SH-SY5Y (cell line): Measurements from ENCODE around the gene TRABD2B.

Experiments
- GATA2 ChIP-seq: IDR thresholded peaks from 2 replicates; pipeline ENCODE4 v1.6.1; 2011; ENCODE audit warnings: mild to moderate bottlenecking, low read depth, low read length
- GATA3 ChIP-seq: IDR thresholded peaks from 2 replicates; pipeline ENCODE4 v1.6.1; 2011; ENCODE audit warnings: low read depth, mild to moderate bottlenecking, low read length, moderate library complexity

- no peak for TF ChIP-seq GATA3
- TF ChIP-seq GATA2, result no peak
These were observed 83.9 kb downstream of the TRABD2B start for GRCh38 chr1:47913225-47913823.
